Right lobe of liver (tissue), 4 donors: Measurements from ENCODE around the gene PRICKLE1.

Experiments used
- CTCF ChIP-seq, 4 donors: fragments of 200-600 bp in 3 of 4; fragments of 450-650 bp in 1 of 4; IDR thresholded peaks; one replicate each; pipeline versions ENCODE4 v1.5.1 to v1.8.0; 2016 to 2022; ENCODE audit warnings: antibody characterized with exemption in 4 of 4, mild to moderate bottlenecking in 2 of 4
- POLR2A ChIP-seq: fragments of 450-650 bp; IDR thresholded peaks from one replicate; pipeline ENCODE4 v1.6.1; 2017; ENCODE audit warnings: antibody characterized with exemption, mild to moderate bottlenecking
- donor health status: DM: no; HTN: no; CAD: no.
- donor health status: DM: no; HTN: no; CAD: no.
- donor health status: DM: no; HTN: yes; CAD: no.

DNA sequence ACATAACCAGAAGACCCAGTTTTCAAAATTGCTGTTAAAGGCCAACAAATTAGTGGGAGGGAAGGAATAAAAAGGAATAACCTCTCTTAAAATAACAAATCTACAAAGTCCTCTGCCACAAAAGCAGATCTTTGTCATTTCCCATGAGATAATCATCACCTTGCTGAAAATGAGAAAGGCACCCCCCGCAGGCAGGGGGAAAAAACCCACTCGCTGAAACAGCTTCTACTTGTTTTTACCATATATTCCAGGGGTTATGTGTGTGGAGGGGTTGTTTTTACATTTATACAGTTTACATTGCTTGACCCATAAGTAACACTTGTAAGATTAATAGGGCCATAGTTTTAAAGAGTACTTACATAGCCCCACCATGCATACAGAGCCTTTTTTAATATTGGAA lies 131.0 kb downstream of the PRICKLE1 start:
- TF ChIP-seq POLR2A (no peak), CTCF (IDR thresholded peaks at IDR 0.05) (no peak)
